PC-3 (cell line): Measurements from ENCODE around the gene DNAH14.

ENCODE experiments used
- EZH2 ChIP-seq: fragments of 300-600 bp; sonication (generic); IDR thresholded peaks from one replicate; pipeline ENCODE4 v1.6.1; 2017; ENCODE audit warnings: antibody characterized with exemption, mild to moderate bottlenecking, low read length; ENCODE audit not compliant: unreplicated experiment
- EZH2phosphoT487 ChIP-seq: fragments of 300-600 bp; sonication (generic); IDR thresholded peaks from 2 replicates; pipeline ENCODE4 v1.6.1; 2018; ENCODE audit warnings: mild to moderate bottlenecking, antibody characterized with exemption, low read length, borderline replicate concordance
- TF ChIP-seq, protein P1 (sequence below): fragments of 300-600 bp; sonication (generic); conservative IDR thresholded peaks from 2 replicates; pipeline ENCODE4 v1.5.1; 2017; ENCODE audit warnings: antibody characterized with exemption, low read depth, mild to moderate bottlenecking, low read length

DNA sequence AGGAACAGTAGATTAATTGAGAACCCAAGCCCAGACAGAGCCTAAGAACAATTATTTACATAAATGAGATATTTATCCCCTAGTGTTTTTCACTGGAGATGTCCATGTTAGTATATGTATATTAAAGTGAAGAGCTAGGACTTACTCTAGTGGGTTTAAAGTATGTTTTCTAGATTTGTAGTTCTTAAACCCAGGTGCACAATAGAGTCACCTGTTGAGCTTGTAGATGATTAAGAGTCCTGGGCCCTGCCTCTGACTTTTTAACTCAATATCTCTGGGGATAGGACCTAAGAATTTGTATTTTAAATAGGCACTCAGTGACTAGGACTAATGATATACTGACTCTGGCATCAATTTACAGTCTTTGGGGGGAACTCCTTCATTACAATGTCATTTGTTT lies 112.8 kb downstream of the DNAH14 start:
- TF ChIP-seq, protein P1, sequence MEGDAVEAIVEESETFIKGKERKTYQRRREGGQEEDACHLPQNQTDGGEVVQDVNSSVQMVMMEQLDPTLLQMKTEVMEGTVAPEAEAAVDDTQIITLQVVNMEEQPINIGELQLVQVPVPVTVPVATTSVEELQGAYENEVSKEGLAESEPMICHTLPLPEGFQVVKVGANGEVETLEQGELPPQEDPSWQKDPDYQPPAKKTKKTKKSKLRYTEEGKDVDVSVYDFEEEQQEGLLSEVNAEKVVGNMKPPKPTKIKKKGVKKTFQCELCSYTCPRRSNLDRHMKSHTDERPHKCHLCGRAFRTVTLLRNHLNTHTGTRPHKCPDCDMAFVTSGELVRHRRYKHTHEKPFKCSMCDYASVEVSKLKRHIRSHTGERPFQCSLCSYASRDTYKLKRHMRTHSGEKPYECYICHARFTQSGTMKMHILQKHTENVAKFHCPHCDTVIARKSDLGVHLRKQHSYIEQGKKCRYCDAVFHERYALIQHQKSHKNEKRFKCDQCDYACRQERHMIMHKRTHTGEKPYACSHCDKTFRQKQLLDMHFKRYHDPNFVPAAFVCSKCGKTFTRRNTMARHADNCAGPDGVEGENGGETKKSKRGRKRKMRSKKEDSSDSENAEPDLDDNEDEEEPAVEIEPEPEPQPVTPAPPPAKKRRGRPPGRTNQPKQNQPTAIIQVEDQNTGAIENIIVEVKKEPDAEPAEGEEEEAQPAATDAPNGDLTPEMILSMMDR, result no peak
- no peak for TF ChIP-seq EZH2
- no peak for TF ChIP-seq EZH2phosphoT487
